Esophagus (tissue), 2 donors: ENCODE results near the gene UTRN. TPM values are rescaled to one million over a fixed set of nuclear protein-coding genes. Genes with fewer than 3 reads are reported as not detected.
A peak's percentile ranks its signal among the peaks of the same experiment; 100 is the strongest.

ENCODE experiments used
- H3K27ac ChIP-seq, 2 donors: one replicate each; pipeline ENCODE4 v1.5.1; 2013; ENCODE audit warnings: low read depth in 2 of 2, mild to moderate bottlenecking in 2 of 2, inconsistent platforms in 1 of 2, low read length in 1 of 2, moderate library complexity in 1 of 2
- H3K27me3 ChIP-seq, 2 donors: one replicate each; pipeline ENCODE4 v1.6.1; 2013; ENCODE audit warnings: low read length in 2 of 2, control low read depth in 1 of 2, mild to moderate bottlenecking in 1 of 2; ENCODE audit not compliant: insufficient read depth in 2 of 2, control insufficient read depth in 1 of 2
- H3K36me3 ChIP-seq, 2 donors: one replicate each; pipeline ENCODE4 v1.6.1; 2013; ENCODE audit warnings: low read length in 1 of 2; ENCODE audit not compliant: control insufficient read depth in 2 of 2, insufficient read depth in 2 of 2
- H3K4me1 ChIP-seq, 2 donors: one replicate each; pipeline ENCODE4 v1.6.1; 2013; ENCODE audit warnings: low read length in 1 of 2; ENCODE audit not compliant: control insufficient read depth in 2 of 2, insufficient read depth in 2 of 2
- H3K4me3 ChIP-seq, 2 donors: one replicate each; pipeline ENCODE4 v1.5.1; 2013; ENCODE audit warnings: low read length in 2 of 2, mild to moderate bottlenecking in 2 of 2, low read depth in 1 of 2, moderate library complexity in 1 of 2
- H3K9me3 ChIP-seq, 2 donors: one replicate each; pipeline ENCODE4 v1.6.1; 2013; ENCODE audit warnings: mild to moderate bottlenecking in 2 of 2, low read depth in 1 of 2, low read length in 1 of 2, moderate library complexity in 1 of 2; ENCODE audit not compliant: control insufficient read depth in 2 of 2, insufficient read depth in 1 of 2
- WGBS, 2 donors: extraction: QIAGEN DNeasy Blood & Tissue Kit; methylation state at CpG; one replicate each; pipeline ENCODE4 v1.1.7; 2013; 5-methylcytosine and 5-hydroxymethylcytosine counted together
- polyA plus RNA-seq, 2 donors: library from polyadenylated mRNA; stranded (reverse); fragments of 200-250 nt; gene quantifications; one replicate each; pipeline ENCODE4 v1.2.3, GENCODE V29; 2013
- donor health status: healthy with polysubstance abuse.
- donor health status: Bipolar disorder and iron deficiency.

Gene UTRN
- polyA plus RNA-seq, 2 donors = 9.3 to 9.8 TPM

DNA sequence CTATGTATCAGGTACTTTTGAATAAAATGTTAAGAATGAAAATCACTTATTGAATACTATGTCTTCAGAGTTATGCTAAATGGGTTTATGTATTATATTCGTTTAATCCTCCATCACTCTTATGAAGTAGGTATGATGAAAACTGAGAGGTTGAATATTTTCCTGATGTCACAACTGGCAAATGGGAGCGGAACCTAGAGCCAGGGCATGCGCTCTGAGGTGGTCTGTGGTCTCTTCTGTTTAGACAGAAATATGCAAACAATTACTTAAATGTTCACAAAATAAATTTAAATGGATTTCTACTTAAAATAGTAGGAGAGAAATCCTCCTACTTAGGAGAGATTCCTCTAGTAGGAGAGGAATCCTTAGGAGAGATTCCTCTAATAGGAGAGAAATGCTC is 21.3 kb upstream of the UTRN start:
- Histone ChIP-seq H3K4me3 (no peak overlapping the region), H3K36me3 (no peaks in the 10 kb centered on the region), H3K4me1 (peaks cover 0 to 2% of the 10 kb centered on the region in 2 donors), H3K27me3 (no peaks in the 10 kb centered on the region), H3K9me3 (no peaks in the 10 kb centered on the region), H3K27ac (no peak overlapping the region)
- 88 to 96% methylated on average over 3 of the region's 3 CpGs for WGBS, 2 donors

DNA sequence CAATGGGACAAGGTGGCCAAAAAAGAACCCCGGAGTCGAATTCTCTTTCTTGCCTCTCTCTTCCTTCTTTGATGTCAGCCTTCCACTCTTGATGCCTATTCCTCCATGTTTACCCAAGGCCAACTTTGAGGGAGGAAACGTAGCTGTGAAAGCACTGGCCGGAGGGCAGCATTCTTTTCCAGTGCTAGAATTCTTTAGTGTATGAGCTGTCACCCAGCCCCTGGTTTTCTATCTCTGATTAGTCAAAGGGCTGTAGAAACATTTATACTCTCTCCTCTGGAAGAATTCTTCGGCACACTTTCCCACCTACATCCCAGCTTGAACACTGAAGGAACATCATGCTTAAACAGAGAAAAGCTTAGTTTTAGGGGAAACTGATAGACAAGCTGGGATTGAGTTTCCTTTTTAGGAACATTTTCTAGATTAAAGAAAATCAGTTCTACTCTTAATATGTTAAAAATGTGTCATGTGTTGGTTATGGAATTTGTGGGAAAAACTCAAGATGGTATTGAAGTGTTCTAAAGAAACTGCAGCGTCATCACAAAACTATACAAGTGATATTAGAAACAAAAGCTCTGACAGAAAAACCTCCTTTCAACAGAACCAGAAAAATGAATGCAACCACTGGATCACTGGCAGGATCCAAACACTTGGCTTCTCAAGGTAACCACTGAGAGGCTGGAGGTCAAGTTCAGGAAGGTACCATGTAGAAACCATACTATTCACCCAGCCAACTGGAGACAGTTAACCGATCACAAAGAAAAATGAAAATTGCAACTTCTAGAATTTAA is 20.7 kb upstream of the UTRN start:
- Histone ChIP-seq H3K4me1 (peaks cover 0 to 2% of the 10 kb centered on the region in 2 donors), H3K4me3 (no peak overlapping the region), H3K27ac (no peak overlapping the region), H3K36me3 (no peaks in the 10 kb centered on the region), H3K27me3 (no peaks in the 10 kb centered on the region), H3K9me3 (no peaks in the 10 kb centered on the region)
- 45 to 46% methylated on average over 7 of the region's 7 CpGs for WGBS, 2 donors

GRCh38 chr6:144265061-144265357 is 20.1 kb upstream of the UTRN start:
- no peaks in the 10 kb centered on the region for H3K36me3 ChIP-seq
- 68 to 80% methylated on average over 4 of the region's 4 CpGs for WGBS, 2 donors
- H3K27ac ChIP-seq = no peak overlapping the region

DNA sequence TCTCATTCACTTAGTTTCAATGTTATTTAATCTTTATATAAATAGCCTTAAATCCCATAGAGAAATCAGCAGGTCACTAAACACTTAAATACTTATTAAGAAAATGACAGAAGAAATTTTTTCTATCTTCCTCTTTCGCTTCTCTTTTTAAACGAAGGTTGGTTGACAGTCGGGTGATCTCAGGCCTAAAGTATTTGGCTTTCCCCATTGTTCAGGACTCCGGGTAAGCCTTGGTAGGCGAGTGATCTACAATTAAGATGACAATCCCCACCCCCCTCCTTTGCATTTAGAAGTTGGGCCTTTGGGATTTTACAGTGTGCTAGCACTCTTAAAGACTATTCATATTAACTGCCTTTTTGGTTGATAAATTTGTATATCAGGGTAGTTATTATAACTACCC is 19.7 kb upstream of the UTRN start:
- Histone ChIP-seq H3K4me1 (peaks cover 0 to 2% of the 10 kb centered on the region in 2 donors), H3K27me3 (no peaks in the 10 kb centered on the region), H3K4me3 (no peak overlapping the region), H3K9me3 (no peaks in the 10 kb centered on the region), H3K36me3 (no peaks in the 10 kb centered on the region), H3K27ac (no peak overlapping the region)
- WGBS, 2 donors = 52 to 55% methylated on average over 5 of the region's 5 CpGs

More at GRCh38 chr6:144265061-144265357, 20.1 kb upstream of the UTRN start:
- Histone ChIP-seq H3K9me3 (no peaks in the 10 kb centered on the region), H3K4me1 (peaks cover 0 to 2% of the 10 kb centered on the region in 2 donors), H3K4me3 (no peak overlapping the region), H3K27me3 (no peaks in the 10 kb centered on the region)

DNA sequence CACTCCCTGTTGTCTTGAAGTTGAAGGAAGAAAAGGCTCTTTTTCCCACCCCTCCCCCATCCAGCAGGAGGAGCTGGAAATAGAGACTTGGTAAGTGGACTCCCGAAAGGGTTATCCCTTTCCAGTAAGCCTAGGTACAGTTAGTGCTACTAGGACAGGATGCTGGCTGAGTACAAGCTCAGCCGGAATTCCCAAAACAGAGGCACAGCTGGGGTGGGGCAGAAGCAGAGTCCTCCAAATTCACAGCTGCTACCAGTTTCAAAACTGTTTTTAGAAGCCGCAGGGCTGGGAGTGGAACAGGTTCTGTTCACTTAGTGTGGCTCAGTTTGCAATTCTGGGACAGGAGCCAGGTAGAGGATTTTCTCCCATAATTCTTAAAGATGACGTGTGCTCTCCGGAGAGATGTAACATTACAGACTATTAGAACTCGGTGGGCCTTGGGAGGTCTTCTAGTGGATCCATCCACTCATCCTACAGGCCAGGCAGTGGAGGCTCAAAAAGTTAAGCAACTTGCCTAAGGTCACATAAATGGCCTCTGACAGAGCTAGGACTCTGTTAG is 19.0 kb upstream of the UTRN start:
- H3K27me3 ChIP-seq = no peaks in the 10 kb centered on the region
- no peak overlapping the region for H3K4me3 ChIP-seq
- H3K4me1 ChIP-seq = peaks cover 0 to 2% of the 10 kb centered on the region in 2 donors
- H3K9me3 ChIP-seq = no peaks in the 10 kb centered on the region
- peak overlapping the region; percentile 54 to 68 for H3K27ac ChIP-seq
- WGBS, 2 donors = 21 to 41% methylated on average over 6 of the region's 6 CpGs
- no peaks in the 10 kb centered on the region for H3K36me3 ChIP-seq

GRCh38 chr6:144268794-144269349 is 16.3 kb upstream of the UTRN start:
- H3K9me3 ChIP-seq = no peaks in the 10 kb centered on the region
- no peak overlapping the region for H3K4me3 ChIP-seq
- no peaks in the 10 kb centered on the region for H3K36me3 ChIP-seq
- H3K4me1 ChIP-seq = peaks cover 0 to 2% of the 10 kb centered on the region in 2 donors
- H3K27me3 ChIP-seq = no peaks in the 10 kb centered on the region
- H3K27ac ChIP-seq = no peak overlapping the region
- WGBS, 2 donors = 82 to 89% methylated on average over 4 of the region's 4 CpGs

GRCh38 chr6:144277174-144277573 is 8.0 kb upstream of the UTRN start:
- Histone ChIP-seq H3K36me3 (no peaks in the 10 kb centered on the region), H3K9me3 (no peaks in the 10 kb centered on the region), H3K4me1 (peaks cover 0 to 4% of the 10 kb centered on the region in 2 donors), H3K27ac (no peak overlapping the region), H3K4me3 (no peak overlapping the region), H3K27me3 (no peaks in the 10 kb centered on the region)
- WGBS, 2 donors = 88 to 96% methylated on average over 1 of the region's 1 CpG

- 79 to 89% methylated on average over 8 of the region's 8 CpGs for WGBS, 2 donors
- H3K27me3 ChIP-seq = no peaks in the 10 kb centered on the region
- no peaks in the 10 kb centered on the region for H3K9me3 ChIP-seq
- peaks cover 0 to 4% of the 10 kb centered on the region in 2 donors for H3K4me1 ChIP-seq
- no peak overlapping the region for H3K27ac ChIP-seq
- H3K36me3 ChIP-seq = no peaks in the 10 kb centered on the region
- H3K4me3 ChIP-seq = no peak overlapping the region
These were observed 7.4 kb upstream of the UTRN start for GRCh38 chr6:144277605-144278227.

GRCh38 chr6:144278659-144279314 is 6.3 kb upstream of the UTRN start:
- WGBS, 2 donors = 46 to 50% methylated on average over 4 of the region's 4 CpGs

More at GRCh38 chr6:144278659-144279314, 6.3 kb upstream of the UTRN start:
- Histone ChIP-seq H3K27ac (no peak overlapping the region), H3K27me3 (no peaks in the 10 kb centered on the region), H3K4me1 (peaks cover 0 to 4% of the 10 kb centered on the region in 2 donors), H3K36me3 (no peaks in the 10 kb centered on the region), H3K4me3 (no peak overlapping the region), H3K9me3 (no peaks in the 10 kb centered on the region)
